ENCODE data around the gene ITGBL1. TPM values are rescaled to one million over a fixed set of nuclear protein-coding genes. Genes with fewer than 3 reads are reported as not detected.

The ITGBL1 gene
- total and polyA plus RNA-seq, 2 of the 13 experiments (the other 11 are each of a cell fraction or from before 2014, with no cell fraction given): 0.02 TPM; not detected in 1

DNA sequence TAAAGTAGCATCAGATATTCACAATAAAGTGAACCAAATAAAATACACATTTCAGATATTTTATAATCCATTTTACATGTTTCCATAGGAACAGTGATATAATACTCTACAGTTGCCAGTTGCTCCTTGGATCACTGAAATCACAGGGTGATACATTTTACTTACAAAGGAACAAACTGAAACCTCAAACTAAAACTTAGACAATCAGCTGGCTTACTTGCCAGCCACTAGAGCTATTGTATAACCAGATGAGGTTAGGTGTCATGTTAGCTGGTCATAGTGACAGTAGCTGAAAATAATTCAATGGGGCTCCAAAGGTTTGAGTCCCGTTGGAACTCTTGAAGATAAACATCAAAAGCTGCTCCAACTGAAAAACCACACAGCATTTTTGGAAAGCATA, 274.6 kb downstream of the ITGBL1 start:
- intact Hi-C loops (cut with micrococcal nuclease; ENCODE audit: unreplicated experiment): no loop called here
- H3K79me2 ChIP-seq (ENCODE audit: insufficient read depth, low read length): no peaks in the 10 kb centered on the region
- no TSS peak for BruUV-seq (replicated peaks)
- H3K9ac ChIP-seq (ENCODE audit: insufficient read depth, low read depth, low read length): no peak overlapping the region
- FAIRE-seq (no peak), DNase-seq (ENCODE audit: low spot score) (no peak), ATAC-seq (no peak)
- TF ChIP-seq ZNF431 (CRISPR knock-in tag; IDR thresholded peaks at IDR 0.05; ENCODE audit: borderline replicate concordance, low read depth): no peak
- TF ChIP-seq ZNF605 (CRISPR knock-in tag; IDR thresholded peaks at IDR 0.05): no peak
- no peak for TF ChIP-seq MZF1 (CRISPR knock-in tag; IDR thresholded peaks at IDR 0.05; ENCODE audit: borderline replicate concordance)
- TF ChIP-seq ZFX (CRISPR knock-in tag; IDR thresholded peaks at IDR 0.05; ENCODE audit: low read depth): no peak
- no peak for TF ChIP-seq ZNF790 (CRISPR knock-in tag; IDR thresholded peaks at IDR 0.05; ENCODE audit: borderline replicate concordance)
- no peak for TF ChIP-seq MTA3 (CRISPR knock-in tag; IDR thresholded peaks at IDR 0.05)
- TF ChIP-seq, protein P1, sequence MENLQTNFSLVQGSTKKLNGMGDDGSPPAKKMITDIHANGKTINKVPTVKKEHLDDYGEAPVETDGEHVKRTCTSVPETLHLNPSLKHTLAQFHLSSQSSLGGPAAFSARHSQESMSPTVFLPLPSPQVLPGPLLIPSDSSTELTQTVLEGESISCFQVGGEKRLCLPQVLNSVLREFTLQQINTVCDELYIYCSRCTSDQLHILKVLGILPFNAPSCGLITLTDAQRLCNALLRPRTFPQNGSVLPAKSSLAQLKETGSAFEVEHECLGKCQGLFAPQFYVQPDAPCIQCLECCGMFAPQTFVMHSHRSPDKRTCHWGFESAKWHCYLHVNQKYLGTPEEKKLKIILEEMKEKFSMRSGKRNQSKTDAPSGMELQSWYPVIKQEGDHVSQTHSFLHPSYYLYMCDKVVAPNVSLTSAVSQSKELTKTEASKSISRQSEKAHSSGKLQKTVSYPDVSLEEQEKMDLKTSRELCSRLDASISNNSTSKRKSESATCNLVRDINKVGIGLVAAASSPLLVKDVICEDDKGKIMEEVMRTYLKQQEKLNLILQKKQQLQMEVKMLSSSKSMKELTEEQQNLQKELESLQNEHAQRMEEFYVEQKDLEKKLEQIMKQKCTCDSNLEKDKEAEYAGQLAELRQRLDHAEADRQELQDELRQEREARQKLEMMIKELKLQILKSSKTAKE (CRISPR knock-in tag; IDR thresholded peaks at IDR 0.05; ENCODE audit: borderline replicate concordance): no peak
- no peak for TF ChIP-seq ARNT (IDR thresholded peaks at IDR 0.05)
- TF ChIP-seq, protein P2, sequence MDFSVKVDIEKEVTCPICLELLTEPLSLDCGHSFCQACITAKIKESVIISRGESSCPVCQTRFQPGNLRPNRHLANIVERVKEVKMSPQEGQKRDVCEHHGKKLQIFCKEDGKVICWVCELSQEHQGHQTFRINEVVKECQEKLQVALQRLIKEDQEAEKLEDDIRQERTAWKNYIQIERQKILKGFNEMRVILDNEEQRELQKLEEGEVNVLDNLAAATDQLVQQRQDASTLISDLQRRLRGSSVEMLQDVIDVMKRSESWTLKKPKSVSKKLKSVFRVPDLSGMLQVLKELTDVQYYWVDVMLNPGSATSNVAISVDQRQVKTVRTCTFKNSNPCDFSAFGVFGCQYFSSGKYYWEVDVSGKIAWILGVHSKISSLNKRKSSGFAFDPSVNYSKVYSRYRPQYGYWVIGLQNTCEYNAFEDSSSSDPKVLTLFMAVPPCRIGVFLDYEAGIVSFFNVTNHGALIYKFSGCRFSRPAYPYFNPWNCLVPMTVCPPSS (IDR thresholded peaks at IDR 0.05): no peak
- TF ChIP-seq HNF4A (CRISPR knock-in tag; IDR thresholded peaks at IDR 0.05): no peak
- no peak for TF ChIP-seq KDM4B (CRISPR knock-in tag; IDR thresholded peaks at IDR 0.05)
- no peak for TF ChIP-seq SALL1 (CRISPR knock-in tag; IDR thresholded peaks at IDR 0.05)
- no peak for TF ChIP-seq MED1 (CRISPR knock-in tag; IDR thresholded peaks at IDR 0.05)
- TF ChIP-seq ZNF619 (CRISPR knock-in tag; IDR thresholded peaks at IDR 0.05): no peak
- no peak for TF ChIP-seq ZBTB1 (CRISPR knock-in tag; IDR thresholded peaks at IDR 0.05; ENCODE audit: borderline replicate concordance)
- TF ChIP-seq, protein P3, sequence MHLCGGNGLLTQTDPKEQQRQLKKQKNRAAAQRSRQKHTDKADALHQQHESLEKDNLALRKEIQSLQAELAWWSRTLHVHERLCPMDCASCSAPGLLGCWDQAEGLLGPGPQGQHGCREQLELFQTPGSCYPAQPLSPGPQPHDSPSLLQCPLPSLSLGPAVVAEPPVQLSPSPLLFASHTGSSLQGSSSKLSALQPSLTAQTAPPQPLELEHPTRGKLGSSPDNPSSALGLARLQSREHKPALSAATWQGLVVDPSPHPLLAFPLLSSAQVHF (CRISPR knock-in tag; IDR thresholded peaks at IDR 0.05): no peak
- H3K36me3 ChIP-seq (replicated peaks in 1 of 2; ENCODE audit: control insufficient read depth in 1 of 2, insufficient read depth in 2 of 2, low read length in 2 of 2): no peaks in the 10 kb centered on the region
- 0% methylated on average over 1 of the region's 1 CpG for WGBS (ENCODE audit: low lambda C conversion rate)
- H3K9me3 ChIP-seq (ENCODE audit: low read length): no peaks in the 10 kb centered on the region
- ChIA-PET POLR2A (no interaction called here), CTCF (ENCODE audit: low intra/inter-chr PET ratio, low total read pairs) (no interaction called here)
- in situ Hi-C loops (cut with HindIII; ENCODE audit: extremely low pct_ligation_motif_present, low pct_unique_long_range_greater_than_20kb): no loop called here
- H3K4me3 ChIP-seq (replicated peaks in 1 of 3; ENCODE audit: insufficient read depth in 1 of 3, low read depth in 2 of 3, low read length in 3 of 3): no peak overlapping the region
- no peaks in the 10 kb centered on the region for H3K27me3 ChIP-seq (ENCODE audit: control insufficient read depth in 1 of 2, insufficient read depth in 2 of 2, low read length in 2 of 2)
- no peaks in the 10 kb centered on the region for H3K4me1 ChIP-seq (ENCODE audit: insufficient read depth, low read length)
- no peaks in the 10 kb centered on the region for H4K20me1 ChIP-seq (ENCODE audit: insufficient read depth, low read length)
- H2AFZ ChIP-seq (ENCODE audit: low read length): no peak overlapping the region
- no peak overlapping the region for H3K4me2 ChIP-seq (ENCODE audit: low read depth, low read length)
- H3K27ac ChIP-seq (ENCODE audit: extremely low read length, insufficient read depth, low read length): no peak overlapping the region

Measured in HepG2 (cell line).